ENCODE measurements around the gene EFNA5.

The EFNA5 gene

DNA sequence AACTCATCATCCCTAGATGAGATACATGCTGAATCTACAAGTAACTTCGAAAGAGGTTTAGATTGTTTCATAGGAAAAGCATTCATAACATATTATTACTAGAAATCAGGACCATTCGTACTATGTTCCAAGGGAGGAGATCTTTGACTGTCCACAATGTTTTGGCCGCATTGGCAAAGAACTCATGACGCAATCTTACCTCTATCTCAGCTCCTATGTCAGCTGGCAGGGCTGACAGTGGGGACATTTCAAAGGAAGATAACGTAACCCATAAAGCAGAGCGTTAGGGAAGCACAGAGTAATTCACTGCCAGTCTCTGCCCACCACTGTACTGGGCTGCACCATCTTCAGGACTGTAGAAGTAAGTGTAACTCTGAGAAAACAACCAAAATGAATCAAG is 69.7 kb downstream of the EFNA5 start:
- no peak for DNase-seq

DNA sequence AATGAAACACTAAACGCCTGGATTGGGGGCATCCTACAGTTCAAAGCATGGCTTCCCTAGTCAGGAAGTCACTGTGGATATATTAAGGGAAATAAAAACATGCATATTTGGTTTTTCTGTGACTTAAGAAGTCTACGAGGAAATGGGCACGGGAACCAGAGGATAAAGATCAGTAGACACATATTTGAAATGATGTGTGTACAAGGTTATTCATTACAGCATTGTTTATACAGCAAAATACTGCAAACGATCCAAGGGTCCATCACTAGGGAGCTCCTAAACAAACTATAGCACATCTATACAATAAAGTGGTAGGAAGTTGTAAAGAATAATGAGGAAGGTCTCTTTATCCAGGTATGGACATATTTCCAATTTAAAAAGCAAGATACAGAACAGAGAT is 71.8 kb downstream of the EFNA5 start:
- no peak for DNase-seq

DNA sequence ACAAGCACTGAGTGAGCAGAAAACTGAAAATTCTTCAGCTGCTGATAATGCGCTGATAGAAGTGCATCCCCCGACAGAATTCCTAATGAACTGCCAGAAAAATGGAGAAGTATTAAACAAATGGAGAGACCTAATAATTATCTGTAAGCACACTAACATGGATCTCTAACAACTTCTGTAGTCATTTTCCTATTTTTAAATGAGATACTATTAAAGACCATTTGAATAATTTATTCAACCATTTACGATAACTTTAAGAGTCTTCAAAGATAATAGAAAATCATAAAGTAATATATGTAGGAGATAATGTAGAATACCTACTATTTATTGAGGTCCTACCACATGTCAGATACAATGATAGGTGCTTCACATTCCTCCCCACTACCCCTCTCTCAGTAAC is 72.9 kb downstream of the EFNA5 start:
- no peak for DNase-seq

DNA sequence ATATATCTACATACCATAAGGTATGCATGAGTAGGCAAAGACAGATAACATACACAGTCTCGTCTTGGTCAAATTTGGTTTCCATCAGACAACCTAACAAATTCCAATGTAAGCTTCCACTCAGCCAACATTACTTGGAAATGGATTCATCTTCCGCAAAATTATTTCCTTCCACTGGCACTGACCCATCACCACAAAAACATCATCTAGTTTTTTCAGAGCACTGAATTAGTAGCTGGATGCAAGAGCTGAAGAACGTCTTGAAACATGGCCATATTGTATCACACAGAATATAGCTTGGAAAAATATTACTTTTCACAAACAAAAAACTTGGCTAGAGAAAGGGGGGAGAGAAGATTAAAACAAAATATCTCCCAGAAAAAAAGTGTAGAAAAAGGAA is 73.5 kb downstream of the EFNA5 start:
- DNase-seq, result no peak

DNA sequence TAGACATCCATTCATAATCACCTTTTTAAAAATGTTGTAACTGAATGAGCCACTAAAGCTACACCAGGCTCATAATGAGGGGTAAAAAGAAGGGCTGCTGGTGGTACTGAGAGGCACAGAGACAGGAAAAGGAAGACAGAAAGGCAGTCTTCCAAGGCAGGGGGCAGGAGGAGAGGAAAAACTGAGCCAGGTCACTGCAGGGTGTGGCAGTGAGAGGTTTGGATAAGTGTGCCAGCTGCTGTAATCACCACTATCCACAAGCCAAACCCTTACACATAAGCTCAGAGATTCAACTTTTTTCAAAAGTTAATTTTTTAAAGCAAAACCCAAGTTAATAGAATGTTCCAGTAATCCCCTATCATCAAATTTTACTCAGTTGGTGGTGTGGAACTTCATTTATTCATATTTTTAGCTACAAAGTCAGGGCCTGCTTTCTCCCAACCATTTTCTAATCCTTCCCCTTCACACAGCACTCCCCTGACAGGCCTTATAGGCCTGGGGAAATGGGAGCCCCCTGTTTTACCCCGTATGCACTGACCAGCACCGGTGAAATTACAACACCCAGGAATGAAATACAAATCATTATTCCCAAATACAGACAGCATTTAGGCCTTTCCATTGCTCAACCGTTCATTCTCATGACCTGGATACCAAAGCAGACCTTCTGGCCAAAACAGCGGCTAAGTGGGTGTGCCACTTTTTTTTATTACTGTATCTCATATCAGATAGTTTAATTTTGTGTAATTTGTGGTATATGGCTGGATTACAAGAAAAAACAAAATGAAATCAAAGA is 76.3 kb downstream of the EFNA5 start:
- no peak for DNase-seq

DNA sequence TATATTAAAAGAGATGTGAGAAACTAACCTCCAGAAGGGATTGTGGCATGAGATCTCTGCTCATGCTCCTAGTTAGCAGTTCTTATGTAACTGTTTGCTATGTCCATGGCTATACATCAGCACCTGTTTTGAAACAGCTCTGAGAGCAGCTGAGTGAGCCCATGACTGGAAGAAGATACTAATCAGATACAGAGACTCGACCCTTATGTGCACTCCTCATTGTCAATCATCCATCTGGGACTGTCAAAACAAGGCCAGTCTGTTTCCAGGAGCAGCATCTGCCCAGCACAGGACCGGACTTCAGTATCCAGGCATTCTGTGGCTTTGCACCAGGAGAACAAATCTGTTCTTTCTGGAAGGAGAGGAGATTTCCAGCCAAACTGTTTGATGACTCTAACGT is 77.7 kb downstream of the EFNA5 start:
- DNase-seq, result no peak

DNA sequence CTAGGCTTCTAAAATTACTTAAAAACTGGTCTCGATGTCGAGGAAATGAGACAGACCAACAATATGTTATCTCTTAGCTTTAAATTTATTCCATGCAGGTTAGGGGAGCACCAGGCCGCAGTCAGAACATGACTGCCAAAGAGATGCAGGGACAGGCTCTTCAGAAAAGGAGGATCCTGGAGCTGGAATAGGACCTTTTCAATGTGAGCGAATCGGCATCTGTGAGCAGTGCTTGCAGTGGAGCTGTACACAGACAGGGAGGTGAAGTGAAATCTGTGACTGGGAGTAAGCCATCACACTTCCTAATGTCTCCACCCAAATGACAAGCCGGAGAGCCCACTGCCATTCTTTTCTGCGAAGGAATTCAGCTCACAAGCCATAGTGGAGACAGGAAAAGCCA is 78.2 kb downstream of the EFNA5 start:
- no peak for DNase-seq

DNA sequence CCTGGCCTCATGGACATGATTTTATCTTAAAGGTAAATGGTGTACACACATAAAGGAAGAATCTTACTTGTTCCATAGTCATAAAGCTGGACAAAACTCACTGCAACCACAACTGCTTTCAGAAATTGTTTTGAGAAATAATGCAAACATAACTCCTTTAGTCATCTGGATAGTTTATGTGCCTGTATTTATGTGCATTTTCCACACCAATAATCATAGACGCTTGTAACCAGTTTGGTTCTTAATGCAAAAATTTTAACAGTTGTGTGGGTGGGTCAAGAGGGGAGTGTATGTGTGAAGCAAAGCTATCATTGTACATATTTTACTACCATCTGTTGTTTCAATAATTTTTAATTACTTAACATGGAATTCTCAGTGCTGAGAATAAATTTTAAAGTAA is 80.1 kb downstream of the EFNA5 start:
- no peak for DNase-seq

DNA sequence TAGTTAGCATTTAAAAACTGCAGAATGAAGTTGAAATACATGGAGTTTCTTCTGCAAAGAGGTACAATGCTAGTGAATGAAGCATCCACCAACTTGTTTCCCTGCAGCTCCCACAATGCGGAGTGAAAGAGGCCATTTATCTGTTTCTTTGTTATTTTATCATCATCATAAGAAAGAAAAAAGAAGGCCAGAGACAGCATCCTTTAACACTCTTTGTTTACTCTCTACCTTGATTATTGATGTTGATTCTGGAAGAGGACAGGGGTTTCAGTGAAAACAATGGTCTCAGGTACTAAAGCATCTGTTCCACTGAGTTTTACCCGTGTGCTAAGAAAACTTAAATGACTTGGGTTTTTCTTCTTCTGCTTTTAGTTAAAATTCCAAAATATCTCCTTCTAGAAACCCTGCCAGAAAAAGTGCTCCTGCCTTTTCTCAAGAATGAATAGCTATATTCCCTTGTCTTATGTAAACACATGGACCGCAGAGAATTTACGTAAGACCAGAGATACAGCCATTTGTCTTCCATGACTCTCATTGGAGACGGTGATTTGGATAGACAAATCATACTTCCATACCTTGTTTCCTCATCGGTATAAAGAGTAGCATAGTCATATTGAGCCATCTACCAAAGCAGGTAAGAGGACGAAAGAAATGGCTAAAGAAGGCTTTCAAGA is 81.1 kb downstream of the EFNA5 start:
- no peak for DNase-seq

DNA sequence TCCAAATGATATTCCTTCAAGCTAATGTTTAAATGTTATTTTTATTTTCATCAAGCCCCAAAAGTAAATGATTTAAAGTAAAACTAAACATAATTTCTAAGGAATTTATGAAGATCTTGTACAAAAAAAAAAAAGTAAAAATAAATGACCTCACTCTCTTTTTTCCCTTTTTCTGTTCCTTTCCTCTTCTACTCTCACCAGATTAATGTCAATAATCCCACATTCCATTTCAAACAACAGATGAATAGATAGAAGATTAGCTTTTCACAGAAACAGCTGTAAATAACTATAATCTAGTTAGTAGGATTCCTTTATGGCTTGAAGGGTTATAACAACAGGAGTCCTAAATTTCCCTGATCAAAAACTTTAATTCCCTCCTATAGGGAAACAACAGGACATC is 88.1 kb downstream of the EFNA5 start:
- DNase-seq, result no peak

DNA sequence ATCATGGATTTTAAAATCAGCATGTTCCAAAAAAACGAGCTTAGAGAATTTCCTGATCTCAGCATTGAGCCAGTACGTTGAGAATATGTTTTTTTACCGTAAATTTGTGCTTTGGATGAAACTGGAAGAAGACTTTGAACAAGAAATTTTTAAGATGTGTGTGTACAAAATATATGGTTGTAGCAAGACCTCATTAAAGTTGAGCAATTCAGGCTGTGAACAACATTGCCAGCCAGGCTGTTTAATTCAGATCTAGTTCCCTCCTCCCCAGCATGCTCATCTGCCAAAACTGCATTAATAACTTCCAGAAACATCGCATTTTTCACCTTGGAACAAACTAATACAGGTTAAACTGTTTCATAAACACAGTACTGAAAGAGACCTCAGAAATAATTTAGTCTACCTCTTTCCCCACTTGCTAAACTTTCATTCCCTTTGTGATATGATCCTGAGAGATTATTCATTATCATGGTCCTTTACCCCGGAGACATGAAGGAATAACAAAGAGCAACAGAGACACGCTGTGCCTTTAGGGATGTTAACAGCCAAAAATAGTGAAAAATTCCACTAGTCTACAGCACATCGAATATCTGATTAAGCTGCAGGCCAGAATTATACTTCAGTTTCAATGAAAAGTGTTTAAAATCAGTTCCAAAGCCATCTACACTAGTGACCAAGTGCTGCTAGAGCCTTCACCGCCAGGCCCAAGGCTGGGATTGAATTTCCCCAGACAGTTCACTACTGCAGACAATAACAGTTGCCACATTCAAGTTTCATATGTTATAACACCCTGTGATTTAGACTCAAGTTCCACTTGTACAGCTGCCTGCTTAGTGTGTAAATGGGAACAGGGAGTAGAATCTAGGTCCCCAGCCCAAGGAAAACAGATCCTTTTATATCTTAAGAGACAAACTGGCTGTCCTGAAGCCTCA is 89.6 kb downstream of the EFNA5 start:
- no peak for DNase-seq

DNA sequence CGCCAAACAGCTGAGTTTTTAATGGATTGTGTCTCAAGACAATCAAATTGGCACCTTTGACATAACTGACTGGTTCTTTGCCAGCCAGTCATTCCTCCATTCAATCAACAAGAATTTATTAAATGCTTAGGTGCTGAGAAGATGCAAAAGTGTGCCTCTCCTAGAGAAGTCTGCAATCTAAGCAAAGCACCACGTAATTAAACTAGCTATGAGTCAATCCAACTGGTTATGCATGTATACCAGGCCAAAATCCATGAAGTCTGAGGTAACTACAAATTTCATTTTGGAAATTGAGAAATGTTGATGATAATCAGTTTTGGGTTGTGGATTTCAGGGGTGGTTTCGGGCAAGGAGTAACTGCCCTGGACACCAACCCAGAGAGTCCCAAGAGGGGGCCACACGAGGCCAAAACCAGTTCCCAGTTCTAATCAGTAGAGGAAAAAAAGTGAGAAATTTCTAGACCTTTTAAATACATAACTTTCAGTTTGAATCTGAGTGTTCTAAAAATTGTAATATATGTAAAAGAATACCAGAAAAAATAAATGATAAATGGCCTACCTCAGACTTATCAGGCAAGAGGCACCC is 92.6 kb downstream of the EFNA5 start:
- DNase-seq, result no peak

DNA sequence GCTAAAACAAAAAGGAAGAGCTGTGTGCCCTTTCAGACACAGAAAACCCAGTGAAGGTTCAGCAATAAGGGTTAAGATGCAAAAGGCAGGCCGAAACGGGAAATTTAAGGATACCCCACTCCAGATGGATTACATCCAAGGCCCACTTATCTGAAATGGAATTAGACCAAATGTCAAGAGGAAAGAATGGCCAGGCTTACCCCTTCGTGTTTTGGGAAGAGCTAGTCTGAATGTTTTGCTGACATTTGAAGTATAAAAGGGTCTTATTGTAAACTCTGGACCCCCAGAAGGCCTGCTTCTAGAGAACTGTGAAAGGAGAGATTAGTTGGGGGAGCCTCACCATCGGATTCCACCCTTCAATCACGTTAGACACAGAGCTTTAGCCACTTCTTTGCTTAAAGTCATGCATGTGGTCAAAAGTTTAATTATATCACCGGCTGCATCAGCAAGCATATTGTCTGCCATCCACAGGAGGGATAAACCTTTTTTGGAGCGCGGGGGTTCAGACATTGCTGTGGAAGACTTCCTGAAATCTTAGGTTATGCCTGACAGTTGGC is 93.3 kb downstream of the EFNA5 start:
- no peak for DNase-seq

DNA sequence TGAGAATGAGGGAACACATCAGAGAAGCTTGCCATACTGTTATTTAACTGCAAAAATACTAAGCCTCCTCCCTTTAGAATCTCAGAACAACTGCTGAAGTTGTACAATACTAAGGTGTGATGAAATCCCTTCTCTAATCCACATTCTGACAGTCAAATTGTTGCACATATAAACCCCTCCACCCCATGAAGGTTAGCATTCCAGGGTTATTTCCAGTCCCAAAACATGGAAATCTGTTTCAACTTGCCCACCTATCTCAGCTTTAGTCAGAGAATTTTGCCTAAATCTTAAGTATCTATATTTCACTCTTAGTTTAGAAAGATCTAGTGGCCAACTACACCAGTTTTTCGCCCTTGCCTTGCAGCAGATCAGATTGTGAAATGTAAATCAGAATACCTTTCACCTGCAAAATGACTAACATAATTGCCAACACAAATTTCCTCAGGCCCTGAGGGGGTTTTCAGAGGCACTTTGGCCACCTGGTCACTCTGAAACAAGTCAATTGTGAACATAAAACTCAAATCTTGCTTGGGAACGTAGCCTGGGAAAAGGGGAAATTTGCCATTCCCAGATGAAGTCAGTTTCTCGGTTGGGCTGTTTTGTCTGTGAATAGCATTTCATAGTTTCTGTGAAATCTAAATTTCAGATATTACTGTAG is 93.9 kb downstream of the EFNA5 start:
- DNase-seq, result no peak

DNA sequence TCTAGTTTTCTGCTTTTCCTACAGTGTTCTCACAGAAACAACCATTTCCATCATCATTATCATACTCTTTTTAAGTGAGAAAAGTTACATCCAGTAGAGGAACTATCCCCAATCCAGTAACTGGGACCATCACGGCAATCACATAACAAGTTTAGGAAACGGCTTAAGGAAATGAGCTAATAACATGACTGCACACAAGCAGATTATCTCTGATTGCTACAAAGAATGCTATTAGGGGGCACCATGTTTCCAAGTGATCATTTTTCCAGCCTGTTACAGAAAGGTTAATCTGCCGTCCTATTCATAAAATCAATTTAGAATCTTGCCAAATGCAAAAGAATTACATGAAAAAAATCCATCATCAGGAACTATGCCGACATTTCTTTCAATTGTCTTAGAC is 94.6 kb downstream of the EFNA5 start:
- DNase-seq, result no peak

DNA sequence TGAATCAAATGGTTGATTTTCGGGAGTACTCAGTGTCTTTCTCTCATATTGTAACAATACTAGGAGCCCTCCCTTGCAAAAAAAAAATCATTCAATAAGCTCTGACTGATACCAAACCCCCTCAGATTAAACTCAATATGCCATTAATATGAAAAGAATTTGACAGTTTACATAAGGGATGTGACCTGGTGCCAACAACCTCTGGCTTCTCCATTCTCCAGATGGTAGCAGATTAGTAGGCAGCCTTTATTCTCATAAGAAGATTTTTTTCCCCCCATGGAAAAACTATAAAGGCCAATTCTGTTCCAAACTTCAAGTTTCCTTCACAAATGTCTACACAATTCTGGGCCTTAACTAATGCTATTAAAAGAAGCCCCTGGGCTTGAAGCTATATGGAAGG is 96.5 kb downstream of the EFNA5 start:
- no peak for DNase-seq

DNA sequence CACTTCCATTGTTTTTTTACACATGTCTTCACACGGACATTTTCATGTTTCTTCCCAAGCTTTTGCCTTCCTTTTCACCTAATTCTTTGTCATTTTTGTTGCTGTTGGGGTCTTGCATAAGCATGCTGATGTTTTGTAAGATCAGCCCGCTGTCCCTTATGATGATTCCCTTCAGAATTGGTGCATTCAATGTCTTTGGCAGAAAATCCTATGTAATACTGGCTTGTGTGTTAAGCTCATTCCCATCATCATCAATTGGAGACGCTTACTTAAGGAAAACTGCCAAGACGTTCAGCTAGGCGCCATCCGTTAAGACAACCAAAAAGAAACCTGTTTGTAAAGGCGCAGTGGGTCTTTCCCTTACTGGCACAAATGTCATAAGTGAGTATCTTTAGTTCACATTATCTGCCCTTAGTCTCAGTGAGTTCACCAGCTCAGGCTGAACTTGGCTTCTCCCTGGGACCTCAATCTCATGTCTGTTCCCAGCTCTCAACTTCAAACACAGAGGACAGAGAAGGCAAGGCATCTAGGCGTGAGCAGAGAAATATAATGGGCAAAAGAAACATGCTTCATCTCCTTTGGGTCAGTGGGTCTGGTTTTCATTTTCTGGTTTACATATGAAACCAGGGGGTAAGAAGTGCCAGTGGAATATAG is 97.9 kb downstream of the EFNA5 start:
- no peak for DNase-seq

DNA sequence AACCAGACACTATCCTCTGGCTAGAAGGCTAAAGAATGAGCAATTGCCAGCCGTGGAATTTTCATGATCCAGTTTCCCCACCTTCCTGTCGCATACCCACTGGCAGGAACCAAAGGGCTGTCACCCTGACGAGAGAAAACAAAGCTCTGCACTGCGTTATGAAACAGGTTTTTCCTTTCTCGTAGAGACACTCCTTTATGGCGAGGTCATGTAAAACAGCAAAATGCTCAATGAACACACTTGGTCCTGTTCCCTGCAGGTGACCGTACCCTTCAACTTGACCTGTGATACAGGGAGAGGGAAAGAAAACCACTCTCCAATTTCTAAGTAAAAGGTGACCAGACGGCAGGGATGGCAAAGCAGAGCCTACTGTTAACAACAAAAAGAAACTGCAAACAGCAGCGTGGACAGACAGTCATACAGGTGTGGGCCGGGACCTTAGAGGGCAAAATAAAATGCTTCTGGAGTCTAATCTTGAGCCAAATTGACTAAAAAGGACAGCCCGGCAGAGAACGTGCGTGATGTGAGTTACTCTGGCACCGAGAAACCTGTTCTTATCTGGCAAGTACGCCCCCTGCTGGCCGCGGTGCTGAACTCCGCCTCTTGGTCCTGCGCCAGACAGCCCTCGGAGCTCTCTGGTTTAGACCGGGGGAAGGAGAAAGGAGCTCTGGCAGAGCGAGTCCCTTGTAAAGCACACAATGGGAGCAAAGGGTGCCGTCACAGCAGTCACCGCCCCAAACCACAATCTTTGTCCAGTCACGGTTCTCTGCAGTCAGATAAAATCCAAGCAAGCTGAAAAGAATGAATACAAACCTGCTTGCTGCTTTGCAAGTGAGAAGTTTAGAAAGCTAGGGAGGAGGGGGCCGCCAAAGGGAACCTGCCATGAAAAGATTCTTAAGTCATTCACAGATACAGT is 98.9 kb downstream of the EFNA5 start:
- peak; percentile 88 for DNase-seq

DNA sequence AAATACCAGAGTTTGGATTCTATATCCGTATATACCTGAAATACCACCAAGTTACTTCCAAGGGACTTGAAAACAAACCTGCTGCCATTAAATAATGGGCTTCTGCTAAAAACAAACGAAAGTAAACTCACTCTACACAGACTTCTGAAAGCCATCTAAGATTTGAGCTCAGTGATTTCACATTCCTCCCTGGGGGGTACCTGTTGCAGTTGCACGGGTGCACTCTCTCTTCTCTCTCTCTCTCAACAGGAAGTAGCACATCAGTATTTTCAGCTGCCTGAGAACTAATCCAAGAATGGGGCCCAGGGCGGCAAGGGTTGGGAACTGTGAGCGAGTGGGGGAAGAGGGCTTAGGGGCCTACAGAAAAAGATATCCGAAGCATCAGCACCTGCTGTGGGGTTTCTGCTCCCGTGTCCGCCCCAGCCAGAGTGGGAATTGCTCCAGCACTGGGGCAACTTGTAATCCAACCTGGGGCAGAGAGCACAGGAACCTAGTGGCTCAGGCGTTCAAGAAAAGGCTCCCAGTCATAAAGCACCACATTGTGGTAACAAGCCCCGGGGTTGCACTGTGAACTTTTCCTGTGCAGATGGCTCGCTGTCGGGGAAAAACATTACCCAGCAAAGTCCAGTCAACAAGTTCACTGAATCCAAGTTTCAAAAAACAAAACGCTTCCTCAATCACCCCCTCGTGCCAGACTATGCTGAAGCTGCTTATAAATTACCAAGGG is 99.8 kb downstream of the EFNA5 start:
- peak; percentile 65 for DNase-seq

DNA sequence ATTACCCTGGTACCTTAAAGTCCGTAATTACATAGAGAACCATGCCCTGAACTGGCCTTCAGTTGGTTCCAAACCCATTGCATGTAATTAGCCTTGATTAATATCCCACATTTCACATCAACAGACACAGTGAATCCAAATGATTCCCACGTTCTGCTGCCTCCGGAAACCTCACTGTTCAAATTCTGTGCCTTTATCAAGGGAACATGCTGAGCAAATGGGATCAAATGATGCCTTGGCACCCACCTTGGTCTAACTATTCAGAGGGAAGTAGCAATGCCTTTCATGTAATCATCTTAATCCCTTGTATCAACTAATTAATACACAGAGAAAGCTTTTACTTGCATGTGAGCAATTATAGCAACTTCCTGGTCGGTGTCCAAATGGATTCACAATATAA is 100.6 kb downstream of the EFNA5 start:
- DNase-seq, result no peak
